NCI-H1092 treated with DMSO at 0.1 percent for 48 hours (cell line): ENCODE results near the gene ATP2C1.
"Not testable (repeated sequence)": the region's sequence is repeated elsewhere in the genome, so short reads cannot be mapped to it uniquely, and the experiment has no call there.

Experiments
- DNase-seq: peaks from one replicate; lab custom pipeline; 2025; lab: John Stamatoyannopoulos, UW

Gene ATP2C1

DNA sequence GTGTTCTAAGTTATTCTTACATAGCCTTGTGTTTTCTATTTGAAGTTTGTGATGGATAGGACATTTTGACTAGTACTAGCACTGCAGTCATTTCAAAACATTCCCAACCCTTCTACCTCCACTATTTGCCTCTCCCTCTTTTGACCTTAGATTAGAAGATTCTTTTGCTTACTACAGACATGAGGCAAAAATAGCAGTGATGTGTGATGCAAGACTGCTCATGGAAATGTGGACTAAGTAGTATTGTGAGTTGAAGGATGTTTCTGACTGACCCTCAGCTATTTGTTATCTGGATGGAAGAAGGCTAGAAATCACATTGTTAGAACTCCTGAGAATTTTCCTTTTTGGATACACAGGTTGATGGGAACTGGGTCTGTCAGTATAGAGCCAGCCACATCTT, 45.9 kb downstream of the ATP2C1 start:
- DNase-seq: no peak

DNA sequence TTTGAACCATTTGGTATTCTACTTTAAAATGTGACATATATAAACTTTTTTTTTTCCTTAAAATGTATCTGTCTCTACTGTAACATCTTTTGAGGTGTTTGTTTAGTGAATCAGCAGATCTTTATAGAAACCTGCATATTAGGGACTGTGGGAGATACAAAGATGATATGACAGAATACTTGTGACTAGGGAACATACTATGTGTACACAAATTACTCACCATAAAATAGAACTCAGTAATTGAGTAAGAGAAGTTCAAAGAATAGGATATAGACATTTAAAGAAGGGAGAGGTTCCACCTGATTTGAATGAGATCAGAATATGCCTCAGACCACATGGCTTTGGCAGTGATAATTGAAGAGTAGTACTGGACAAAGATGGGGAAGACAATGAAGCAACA, 47.9 kb downstream of the ATP2C1 start:
- no peak for DNase-seq

DNA sequence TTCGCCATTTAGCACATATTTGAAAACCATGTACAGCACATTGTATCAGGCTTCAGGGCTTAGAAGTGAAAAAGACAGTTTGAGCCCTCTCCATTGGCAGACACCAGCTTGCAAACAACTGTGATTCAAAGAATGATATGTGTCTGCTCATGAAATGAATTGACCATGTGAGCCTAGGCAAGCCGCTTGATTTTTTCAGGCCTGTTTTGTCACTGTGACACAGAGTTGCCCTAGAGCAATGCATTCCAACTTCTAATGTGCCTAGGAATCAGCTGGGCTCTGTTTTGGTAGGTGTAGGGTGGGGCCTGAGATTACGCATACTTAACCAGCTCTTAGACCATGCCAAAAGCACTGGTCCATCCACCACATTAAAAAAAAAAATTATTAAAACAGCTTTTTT, 53.0 kb downstream of the ATP2C1 start:
- DNase-seq: no peak

DNA sequence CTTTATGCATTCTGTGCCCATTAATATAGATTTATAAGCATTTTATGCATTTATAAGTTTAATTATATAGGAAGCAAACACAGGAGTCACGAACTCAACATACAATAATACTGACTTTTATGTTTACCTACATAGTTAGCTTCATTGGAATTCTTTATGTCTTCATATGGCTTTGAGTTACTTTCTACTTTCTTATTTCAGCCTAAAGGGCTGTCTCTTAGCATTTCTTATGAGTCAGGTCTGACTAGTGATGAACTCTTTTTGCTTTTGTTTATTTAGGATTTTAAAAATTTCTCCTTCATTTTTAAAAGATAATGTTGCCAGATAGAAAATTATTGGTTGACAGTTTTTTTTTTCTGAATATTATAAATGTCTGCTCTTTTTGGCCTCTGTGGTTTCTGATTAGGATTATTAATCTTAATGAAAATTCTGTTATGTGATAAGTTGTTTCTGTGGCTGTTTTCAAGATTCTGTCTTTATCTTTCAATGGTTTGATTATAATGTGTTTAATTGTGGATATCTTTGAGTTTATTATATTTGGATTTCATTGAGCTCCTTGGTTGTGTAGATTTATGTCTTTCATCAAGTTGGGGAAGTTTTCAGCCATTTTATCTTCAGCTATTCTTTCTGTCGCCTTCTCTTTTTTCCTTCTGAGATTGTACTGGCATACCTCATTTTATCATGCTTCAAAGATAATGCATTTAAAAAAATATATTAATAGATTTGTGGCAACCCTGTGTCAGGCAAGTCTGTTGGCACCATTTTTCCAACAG, 54.3 kb downstream of the ATP2C1 start:
- DNase-seq: no peak

DNA sequence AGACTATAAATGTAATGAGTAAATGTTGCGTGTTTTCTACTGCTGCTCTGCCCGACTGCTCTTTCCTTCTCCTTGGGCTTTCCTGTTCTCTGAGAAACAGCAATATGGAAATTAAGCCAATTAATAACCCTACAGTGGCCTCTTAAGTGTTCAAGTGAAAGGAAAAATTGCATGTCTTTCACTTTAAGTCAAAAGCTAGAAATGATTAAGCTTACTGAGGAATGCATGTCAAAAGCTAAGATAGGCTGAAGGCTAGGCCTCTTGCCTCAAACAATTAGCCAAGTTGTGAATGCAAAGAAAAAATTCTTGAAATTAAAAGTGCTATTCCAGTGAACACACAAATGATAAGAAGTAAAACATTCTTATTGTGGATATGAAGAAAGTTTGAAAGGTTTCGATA, 55.0 kb downstream of the ATP2C1 start:
- DNase-seq: no peak

DNA sequence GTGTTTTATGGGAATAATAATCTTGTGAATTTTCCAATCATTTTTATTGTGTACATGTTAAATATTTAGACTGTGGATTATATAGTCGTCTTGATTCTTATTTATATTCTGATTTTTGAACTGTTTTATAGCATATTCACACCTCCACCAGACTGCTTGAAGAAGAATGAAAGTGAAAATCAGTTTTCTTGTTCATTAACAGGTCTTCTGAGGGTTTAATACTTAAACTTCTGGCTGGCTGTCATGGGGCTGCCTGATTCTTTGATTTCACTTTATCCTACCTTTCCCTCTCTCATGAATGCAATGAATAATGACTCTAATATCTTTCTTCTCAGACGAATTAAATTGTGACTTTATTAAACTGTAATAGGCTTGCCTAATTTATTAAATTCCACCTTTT, 56.2 kb downstream of the ATP2C1 start:
- no peak for DNase-seq

DNA sequence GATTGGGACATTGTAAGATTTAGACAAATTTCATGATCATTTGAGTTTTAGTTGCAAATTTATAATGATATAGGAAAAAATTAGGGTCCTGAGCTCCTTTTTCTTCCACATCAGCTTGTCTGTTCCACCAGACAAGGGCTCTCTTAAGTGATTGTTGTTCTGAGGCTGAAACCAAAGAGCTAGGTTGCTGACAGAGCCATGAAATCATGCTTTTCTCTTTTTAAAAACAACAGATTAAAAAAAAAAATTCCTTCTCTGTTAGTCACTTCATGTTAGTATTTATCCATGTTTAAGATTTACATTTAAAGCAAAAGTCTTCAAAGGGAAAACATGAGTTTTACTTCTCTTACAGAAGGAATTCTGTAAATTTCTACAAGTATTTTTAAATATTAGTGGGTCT, 56.8 kb downstream of the ATP2C1 start:
- no peak for DNase-seq

DNA sequence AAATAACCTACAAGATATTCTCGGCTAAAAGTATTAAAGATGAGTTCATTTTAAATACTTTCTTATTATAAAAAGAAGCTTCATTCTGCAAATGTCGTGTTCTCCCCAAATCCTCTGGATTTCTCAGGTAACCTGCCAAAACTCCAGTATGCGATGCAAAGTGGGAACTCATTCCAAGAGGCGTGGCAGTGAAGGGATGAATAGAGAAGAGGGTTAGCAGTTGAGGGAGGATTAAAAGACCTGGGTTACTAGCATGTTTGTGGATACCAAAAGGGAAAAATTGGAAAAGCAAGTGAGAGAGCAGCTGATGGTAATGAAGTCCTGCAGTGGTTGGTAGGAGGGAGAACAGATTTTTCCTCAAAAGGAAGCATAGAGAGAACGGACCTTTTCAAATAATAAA, 61.6 kb downstream of the ATP2C1 start:
- no peak for DNase-seq

DNA sequence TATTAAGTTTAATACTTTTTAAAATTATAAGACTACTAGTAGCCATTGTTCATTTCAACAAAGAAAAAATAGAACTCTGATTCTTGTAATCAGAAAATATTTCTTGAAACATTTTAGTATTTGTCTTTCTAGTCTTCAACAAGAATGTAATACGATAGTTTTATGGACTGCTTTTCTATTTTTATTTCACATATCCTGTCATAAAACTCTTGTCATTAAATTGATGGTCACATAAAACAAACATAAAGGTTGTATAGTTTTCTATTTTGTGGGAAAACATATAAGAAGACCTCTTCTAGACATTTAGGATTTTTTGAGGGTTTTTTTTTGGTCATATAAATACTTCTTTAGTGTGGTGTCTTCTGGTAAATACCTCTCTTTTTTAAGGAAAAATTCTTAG, 62.4 kb downstream of the ATP2C1 start:
- DNase-seq: no peak

DNA sequence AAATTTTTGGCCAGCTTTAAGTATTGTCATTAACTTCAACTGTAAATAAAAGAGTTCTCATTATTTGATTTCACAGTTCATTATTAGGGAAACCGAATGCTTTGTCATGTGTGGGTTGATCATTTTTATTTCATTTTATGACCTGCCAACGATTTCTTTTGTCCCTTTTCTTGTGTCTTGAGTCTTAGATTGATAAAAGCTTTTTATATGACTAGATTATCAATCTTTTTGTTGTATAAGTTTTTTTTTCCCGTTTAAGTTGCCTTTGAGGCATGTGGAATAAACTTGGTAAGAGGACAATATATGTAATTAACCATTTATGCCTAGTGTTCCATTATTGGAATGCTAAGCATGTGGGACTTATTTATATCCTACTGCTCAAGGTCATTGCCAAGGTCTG, 62.8 kb downstream of the ATP2C1 start:
- DNase-seq: no peak

DNA sequence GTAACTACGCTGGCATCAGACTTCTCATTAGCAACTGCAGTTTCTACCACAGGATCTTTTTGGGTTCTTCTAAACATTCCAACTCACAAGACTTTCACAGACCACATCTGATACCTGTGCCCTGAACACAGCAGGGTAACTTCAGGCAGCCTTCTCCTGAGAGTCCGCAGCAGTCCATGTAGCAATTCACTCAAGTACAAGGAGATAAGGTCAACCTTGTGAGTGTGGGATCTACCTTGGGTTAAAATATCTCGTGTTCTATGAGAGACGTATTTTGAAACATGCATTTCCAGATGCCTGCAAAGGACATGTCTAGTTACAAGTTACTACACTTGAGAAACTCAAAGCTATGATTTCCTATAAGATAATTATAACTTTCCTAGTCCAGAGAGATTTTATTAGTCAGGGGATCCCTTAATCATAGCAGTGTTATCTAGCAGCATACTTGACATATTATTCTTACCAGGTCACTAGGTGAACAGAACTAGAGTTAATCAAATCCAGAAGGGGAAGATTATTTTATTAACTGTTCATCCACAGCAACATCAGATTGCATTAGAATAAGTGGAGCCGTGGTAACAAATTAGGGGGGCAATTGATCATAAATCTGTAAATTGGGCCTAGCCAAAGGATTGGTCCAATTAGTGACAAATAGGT, 66.4 kb downstream of the ATP2C1 start:
- no peak for DNase-seq

DNA sequence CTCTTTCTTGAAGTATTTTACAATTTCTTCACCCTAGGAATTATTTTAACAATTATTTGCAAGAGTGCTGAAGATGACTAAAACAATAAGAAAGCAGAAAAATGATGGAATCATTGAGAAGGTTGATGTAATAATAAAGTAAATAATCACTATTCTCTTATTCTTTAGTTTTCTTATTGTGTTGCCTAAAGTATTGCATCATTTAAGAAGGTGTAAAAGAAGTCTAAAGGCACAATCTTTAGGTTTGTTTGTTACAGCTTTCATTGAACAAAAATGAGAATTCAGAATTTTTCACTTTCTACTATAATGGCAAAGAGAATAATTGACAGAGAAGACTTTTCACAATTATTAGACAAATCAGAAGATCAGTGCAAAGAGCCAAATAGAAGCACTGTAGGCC, 67.6 kb downstream of the ATP2C1 start:
- DNase-seq: no peak

DNA sequence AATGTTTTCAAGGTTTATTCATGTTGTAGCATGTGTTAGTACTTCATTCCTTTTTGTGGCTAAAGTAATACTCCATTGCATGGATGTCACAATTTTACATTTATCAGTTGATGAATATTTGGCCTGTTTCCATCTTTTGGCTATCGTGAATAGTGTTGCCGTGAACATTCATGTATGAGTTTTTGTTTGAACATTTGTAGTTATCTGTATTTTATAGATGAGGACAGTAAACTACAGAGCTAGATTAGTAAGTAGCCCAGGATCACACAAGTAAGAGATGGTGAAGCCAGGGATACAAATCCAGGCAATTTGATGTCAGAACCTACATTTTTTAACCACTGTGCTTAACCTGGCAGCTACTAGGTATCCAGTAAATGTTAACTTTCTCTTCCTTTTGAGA, 69.6 kb downstream of the ATP2C1 start:
- no peak for DNase-seq

DNA sequence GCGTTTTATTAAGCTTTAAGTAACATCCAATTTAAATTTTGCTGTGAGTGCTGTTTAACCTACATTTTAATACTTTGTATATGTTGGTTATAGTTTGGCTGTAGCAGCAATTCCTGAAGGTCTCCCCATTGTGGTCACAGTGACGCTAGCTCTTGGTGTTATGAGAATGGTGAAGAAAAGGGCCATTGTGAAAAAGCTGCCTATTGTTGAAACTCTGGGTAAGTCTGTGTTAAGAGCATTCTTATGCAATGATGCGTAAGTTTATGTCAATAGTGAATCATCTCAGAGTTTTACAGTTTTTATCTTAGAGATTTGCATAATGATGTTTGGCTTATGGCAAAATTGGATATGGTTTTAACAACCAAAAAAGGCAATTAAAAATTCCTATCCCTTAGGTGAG, 70.0 kb downstream of the ATP2C1 start:
- DNase-seq: no peak

DNA sequence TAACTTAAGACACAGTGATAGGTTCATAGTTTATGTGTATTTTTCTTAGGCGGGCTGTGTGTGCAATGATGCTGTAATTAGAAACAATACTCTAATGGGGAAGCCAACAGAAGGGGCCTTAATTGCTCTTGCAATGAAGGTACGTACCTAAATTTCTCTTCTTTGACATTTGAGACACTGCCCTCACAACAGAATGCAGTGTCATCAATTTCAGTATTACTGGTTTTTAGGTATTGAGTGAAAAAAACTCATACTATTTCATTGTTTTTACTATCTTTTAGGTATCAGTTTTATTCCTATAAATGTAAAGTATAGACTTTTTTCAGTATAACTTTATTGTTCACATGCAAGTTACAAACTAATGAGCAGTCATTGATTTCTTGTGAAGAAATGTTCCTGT, 73.4 kb downstream of the ATP2C1 start:
- no peak for DNase-seq

DNA sequence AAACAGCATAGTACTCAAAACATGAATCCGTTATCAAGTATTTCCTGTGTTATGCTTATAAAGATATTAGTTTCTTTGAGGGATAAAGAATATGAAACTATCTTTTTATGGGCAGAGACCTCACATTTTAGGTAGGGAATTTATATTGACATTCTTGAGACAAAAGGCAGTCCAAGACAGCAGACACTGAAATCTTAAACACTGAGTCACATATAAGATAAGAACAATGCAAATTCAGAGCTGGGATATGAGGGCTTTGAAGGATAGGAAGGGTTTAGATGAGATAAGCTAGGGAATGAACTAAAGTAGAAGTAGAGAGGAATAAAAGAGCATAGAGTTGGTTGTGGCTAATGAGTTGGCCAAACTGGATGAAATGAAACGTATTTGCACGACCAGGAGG, 74.3 kb downstream of the ATP2C1 start:
- DNase-seq: no peak

DNA sequence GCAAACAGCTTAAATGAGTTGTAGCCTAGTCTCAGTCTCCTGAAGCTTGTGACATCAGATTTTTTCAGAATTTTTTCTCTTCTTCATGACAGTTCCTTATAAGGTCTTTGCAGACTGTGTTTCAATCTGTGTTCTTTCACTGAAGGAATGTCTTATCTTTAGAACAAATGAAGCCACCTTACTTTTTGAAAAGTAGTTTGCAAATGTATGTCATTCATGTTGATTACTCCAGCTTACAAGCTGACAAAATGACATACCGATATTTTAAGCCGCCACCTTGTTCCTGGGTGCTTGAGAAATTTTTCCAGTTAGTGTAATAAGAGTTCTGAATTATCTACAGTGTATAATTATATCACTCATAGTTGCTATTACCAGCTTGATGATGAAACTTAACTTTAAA, 75.7 kb downstream of the ATP2C1 start:
- DNase-seq: no peak

DNA sequence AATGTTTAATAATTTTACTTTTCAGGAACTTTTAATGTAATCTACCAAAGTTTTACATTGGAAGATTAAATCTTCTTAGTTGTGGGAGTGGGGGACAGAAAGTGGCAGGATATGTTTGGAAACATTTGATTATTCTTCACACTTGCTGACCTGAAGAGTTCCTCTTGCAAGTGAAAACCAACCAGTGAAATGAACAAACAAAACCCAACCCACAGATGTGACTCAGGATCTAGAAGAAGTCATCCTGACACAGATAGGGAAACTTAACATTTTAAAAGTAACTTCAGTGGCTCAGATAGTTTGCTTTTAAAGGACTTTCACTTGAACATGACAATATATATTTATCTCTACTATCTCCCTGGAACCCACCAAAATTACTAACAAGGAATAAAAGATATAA, 77.3 kb downstream of the ATP2C1 start:
- no peak for DNase-seq

DNA sequence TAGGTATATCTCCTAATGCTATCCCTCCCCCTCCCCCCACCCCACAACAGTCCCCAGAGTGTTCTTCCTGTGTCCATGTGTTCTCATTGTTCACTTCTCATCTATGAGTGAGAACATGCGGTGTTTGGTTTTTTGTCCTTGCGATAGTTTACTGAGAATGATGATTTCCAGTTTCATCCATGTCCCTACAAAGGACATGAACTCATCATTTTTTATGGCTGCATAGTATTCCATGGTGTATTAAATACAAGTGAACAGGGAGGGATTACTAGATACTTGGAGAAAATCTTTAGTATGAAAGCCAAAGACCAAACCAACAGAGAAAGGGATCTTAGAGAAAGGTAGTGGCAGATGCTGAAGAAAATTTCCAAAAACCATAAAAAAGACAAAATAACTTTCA, 78.7 kb downstream of the ATP2C1 start:
- not testable (repeated sequence) for DNase-seq

DNA sequence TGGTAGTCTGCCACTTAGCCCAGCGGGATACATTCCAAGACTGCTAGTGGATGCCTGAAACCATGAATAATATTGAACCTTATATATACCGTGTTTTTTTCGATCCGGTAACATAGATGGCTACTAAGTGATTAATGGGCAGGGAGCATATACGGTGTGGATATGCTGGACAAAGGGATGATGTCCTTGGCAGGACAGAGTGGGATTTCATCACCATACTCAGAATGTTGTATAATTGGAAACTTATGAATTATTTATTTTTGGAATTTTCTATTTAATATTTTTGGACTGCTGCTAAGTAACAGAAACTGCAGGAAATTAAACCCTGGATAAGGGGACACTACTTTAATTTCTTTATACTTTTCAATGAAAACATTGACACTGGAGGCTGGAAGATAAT, 79.5 kb downstream of the ATP2C1 start:
- DNase-seq: no peak

DNA sequence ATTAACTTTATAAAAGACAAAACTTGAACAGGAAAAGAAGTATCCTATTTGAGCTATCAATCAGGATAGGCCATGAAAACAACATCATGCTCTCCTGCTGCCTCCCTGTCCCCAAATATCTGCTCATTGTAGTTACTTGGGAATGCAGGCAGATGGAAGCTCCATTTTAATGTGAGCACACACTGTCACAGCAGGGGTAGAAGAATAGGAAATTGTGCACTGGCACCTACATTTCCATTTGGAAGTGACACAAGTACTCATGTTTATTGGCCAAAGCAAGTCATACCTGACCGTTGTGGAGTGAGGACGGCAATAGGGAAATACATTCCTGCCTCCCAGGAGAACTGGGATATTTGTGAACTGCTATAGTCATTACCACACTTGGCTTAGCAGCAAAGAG, 80.3 kb downstream of the ATP2C1 start:
- DNase-seq: no peak

DNA sequence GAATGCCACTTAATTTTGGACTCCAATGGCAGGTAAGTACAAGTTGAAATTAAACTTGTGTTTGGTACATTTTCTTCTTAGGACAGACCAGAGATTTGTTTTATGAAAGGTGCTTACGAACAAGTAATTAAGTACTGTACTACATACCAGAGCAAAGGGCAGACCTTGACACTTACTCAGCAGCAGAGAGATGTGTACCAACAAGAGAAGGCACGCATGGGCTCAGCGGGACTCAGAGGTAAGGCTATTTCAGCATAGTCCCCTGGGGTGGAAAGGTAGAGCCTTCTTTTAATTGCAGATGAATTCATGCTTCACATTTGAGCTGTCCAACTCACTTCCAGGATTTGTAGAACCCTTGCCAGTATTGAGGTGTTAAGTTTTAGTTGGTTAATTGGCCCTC, 81.4 kb downstream of the ATP2C1 start:
- DNase-seq: no peak

DNA sequence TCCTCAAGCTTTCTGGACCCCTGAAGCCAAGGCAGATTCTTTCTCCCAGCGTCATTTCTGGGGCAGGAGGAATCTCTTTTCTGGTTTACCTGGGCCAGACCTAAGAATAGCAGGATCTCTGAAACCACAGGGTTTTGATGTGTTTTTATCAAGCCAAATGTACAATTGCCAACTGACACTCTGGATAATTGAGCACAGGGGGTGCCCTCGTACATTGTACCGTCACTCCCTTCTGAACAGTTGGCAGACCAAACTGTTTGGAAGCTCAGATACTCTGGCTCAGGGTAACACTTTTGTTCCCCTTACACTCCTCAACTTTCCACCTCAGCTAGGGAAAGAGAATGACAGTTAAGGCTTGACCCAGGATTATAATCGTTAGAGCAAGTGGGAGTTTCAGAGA, 82.8 kb downstream of the ATP2C1 start:
- DNase-seq: no peak

DNA sequence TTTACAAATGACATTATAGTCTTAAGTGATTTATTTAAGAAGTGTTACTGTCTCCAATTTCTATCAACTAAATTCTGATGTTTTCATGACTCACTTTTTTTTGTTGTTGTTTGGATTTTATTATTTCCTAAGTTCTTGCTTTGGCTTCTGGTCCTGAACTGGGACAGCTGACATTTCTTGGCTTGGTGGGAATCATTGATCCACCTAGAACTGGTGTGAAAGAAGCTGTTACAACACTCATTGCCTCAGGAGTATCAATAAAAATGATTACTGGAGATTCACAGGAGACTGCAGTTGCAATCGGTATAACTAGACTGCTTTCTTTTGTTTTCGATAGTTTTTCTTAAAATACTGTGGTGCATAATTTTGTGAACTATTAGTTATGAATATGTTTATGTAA, 85.2 kb downstream of the ATP2C1 start:
- no peak for DNase-seq
